SH-SY5Y (cell line): Measurements from ENCODE around the gene FGGY.

ENCODE experiments used
- GATA2 ChIP-seq: IDR thresholded peaks from 2 replicates; pipeline ENCODE4 v1.6.1; 2011; ENCODE audit warnings: mild to moderate bottlenecking, low read depth, low read length
- GATA3 ChIP-seq: IDR thresholded peaks from 2 replicates; pipeline ENCODE4 v1.6.1; 2011; ENCODE audit warnings: low read depth, mild to moderate bottlenecking, low read length, moderate library complexity

- TF ChIP-seq GATA2 = no peak
- TF ChIP-seq GATA3 = no peak
Measured at GRCh38 chr1:59345221-59345620, 48.3 kb downstream of the FGGY start.
